NCI-H1105 treated with DMSO at 0.1 percent for 48 hours (cell line): ENCODE results near the gene FBXO45.
A peak's percentile ranks its signal among the peaks of the same experiment; 100 is the strongest.
"Not testable (repeated sequence)": the region's sequence is repeated elsewhere in the genome, so short reads cannot be mapped to it uniquely, and the experiment has no call there.

ENCODE experiments used
- DNase-seq: peaks from one replicate; lab custom pipeline; 2025; lab: John Stamatoyannopoulos, UW

FBXO45 gene, protein sequence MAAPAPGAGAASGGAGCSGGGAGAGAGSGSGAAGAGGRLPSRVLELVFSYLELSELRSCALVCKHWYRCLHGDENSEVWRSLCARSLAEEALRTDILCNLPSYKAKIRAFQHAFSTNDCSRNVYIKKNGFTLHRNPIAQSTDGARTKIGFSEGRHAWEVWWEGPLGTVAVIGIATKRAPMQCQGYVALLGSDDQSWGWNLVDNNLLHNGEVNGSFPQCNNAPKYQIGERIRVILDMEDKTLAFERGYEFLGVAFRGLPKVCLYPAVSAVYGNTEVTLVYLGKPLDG

DNA sequence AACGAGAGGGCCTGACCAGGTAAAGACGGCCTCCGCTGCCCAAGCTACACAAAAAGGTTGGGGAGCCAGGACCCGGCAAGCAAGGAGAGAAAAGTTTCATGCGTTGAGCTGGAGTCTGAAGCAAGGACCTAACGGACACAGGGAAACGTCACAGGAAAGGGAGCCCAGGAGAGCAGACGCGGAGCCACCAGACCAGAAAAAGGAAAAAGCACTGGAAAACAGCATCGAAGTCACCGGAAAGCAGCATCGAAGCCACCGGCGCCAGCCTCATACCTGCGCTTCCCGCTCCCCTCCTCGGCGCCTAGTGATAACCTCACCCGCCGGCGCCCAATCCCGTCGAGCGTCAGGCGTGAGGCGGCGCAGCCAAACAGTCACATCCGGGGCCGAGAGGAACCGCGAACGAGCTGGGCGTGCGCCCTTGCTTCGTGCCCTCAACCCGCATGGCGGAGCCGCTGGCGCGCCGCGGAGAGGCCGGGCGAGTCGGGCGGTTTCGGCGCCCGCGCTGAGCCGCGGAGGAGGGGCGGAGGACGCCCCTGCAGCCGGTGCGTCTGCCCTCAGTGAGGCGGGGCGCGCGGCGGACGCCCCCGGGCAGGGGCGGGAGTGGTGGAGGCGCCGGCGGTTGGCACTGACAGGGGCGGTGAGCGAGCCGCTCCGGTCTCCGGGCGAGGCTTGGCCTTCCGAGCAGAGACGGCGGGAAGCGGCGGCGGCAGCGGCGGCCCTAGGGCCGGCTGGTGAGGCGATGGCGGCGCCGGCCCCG is at the start of gene FBXO45, which contains the start of gene WDR53:
TSS of gene FBXO45 (plus strand) at position 415 of the 757 bp plus-strand sequence. CDS start at position 740, 325 bp downstream.
TSS of gene WDR53 (minus strand) at position 309 of the 757 bp plus-strand sequence. CDS start 7,079 bp downstream, outside the sequence.
- DNase-seq = peak; percentile 99

DNA sequence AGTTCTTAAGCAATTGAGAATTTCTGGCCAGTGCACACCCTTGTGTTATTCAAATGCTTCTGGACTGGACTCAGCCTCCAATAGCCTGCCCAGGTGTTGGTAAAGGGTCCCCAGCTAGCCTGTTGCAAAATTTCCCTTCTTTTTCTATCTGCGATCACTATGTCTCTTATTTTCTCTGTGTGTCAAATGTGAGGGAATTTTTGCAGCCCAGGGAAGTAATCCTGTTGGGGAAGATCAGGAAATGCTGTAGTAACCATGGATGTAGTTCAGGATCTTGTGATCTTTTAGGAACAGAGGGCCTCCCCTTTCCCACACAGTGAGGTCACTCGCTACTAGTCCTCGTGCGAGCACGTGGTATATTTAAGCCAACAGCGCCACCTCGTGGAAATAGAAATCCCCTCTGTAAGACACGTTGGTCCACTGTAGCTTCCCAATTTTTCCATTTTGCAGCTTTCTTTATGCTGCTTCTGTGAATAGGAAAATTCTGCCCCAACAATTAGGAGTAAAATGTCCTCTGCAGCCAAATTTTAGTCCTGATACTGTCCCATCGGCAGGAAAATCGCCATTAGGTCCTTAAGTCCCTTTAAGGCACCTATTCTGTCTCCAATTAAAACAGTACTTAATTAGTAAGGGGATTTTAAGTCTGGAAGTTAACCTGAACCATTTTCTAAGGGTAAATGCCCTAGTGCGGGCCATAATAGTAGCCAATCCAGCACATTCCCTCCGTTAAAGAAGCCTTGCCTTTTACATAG is 49.3 kb upstream of the FBXO45 start:
- DNase-seq = peak; percentile 72

DNA sequence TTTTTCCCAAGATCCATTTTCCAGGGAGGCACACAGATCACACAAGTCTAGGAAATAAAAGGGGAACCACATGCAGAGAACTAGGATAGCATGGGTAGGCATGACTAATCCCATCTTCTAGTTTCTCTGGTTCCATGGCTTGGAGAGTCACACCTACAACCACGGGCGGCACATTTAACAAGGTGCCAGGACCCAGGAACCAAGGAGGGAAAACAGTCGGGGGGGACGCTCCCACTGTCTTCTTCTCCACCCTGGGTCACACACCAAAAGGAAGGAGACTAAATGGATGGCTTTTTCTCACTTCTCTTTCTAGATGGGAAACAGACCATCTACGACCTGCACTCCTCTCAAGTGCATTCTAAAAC is 48.8 kb upstream of the FBXO45 start:
- no peak for DNase-seq

- DNase-seq = not testable (repeated sequence)
Measured at GRCh38 chr3:196521291-196521690, 47.2 kb upstream of the FBXO45 start.

DNA sequence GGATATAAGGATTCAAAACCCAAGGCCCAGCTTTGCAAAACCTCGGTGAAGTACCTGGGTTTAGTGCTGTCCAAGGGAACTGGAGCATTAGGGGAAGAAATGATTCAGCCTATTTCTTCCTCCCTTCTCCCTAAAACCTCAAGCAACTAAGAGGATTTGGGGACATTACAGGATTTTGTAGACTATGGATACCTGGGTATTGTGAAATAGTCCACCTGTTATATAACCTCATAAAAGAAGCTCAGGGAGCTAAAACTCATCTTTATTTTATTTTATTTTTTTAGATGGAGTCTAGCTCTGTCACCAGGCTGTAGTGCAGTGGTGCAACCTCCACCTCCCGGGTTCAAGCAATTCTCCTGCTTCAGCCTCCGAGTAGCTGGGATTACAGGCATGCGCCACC is 44.6 kb upstream of the FBXO45 start:
- DNase-seq = no peak

DNA sequence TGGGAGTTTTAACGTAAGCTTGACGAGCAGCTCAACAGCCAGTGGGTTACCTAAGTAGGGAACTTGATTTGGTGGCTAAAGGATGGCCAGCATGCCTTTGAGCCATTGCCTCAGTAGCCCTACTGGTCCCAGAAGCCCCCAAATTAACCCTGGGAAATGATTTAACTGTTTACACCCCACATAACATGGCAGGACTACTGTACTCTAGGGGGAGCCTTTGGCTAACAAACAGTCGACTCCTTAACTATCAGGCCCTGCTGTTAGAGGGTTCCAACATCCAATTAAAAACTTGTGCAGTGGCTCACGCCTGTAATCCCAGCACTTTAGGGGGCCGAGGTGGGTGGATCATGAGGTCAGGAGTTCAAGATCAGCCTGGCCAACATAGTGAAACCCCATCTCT is 43.9 kb upstream of the FBXO45 start:
- DNase-seq = no peak

DNA sequence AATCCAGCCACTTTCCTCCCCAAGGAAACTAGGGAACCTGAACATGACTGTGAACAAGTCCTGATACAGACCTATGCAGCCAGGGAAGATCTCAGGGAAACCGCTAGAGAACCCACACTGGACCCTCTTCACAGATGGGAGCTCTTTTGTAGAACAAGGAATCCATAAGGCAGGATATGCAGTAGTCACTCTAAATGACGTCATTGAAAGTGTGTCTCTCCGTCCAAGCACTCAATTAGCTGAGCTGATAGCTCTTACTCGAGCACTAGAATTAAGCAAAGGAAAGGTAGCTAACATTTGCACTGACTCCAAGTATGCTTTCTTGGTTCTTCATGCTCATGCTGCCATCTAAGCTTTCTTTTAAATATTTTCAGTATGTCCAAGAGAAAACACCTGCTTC is 43.3 kb upstream of the FBXO45 start:
- DNase-seq = no peak

GRCh38 chr3:196528639-196529233 is 39.7 kb upstream of the FBXO45 start:
- peak; percentile 49 for DNase-seq

DNA sequence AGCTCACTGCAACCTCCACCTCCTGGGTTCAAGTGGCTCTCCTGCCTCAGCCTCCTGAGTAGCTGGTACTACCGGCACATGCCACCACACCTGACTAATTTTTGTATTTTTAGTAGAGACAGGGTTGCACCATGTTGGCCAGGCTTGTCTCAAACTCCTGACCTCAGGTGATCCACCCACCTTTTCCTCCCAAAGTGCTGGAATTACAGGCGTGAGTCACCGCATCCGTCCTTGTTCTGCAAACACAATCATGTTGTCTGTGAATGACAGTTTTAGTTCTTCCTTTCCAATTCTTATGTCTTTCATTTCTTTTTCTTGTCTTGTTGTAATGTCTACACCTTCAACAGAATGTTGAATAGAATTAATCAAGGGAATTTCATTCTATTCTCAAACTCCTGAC is 37.0 kb upstream of the FBXO45 start:
- DNase-seq = no peak

- DNase-seq = no peak
Measured at GRCh38 chr3:196533260-196533681, 35.2 kb upstream of the FBXO45 start.

DNA sequence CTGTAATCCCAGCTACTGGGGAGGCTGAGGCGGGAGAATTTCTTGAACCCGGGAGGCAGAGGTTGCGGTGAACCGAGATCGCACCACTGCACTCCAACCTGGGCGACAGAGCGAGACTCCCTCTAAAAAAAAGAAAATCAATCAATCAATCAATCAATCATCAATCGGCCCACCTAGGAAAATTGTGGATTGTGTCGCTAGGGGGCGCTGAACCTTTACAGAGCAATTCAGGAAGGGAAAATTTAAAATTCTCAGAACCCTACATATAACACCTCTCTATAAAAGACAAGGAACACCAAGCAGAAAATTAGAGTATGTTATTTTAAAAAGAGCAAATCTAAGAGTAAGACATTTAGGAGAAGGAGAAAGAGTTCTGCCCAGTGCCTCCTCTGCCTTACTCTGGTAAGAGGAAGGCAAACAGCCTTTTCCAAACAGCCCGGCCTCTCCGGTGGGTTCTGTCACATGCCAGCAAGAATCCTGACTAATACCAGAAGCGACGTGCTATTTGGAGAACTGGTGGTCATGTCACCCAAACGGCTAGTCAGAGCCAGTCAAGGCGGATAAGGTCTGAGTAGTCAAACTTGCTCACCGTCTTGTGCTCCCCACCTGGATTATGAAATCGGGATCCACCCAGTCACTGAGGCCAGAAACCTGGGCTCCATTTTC is 31.0 kb upstream of the FBXO45 start:
- DNase-seq = peak; percentile 14

- no peak for DNase-seq
Measured at GRCh38 chr3:196541684-196542445, 26.6 kb upstream of the FBXO45 start.

- no peak for DNase-seq
Measured at GRCh38 chr3:196544491-196544992, 23.9 kb upstream of the FBXO45 start.

DNA sequence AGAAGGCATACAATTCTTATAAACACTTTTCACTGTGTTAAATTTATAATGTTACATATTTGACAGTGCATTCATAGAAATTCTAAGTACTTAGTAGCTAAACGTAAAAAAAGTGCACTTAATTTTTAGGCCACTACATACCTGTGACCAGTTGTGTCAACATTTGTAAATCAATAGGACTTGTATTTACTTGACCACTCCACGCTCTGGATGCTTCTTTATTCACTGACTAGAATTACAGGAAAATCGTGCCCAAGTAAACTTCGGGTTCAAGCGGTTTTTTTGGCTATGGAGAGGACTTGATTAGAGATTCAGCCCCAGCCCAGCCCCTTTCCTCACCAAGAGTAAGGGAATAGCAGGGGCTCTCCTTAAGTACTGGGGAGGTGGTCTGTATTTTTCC is 21.9 kb upstream of the FBXO45 start:
- DNase-seq = no peak

DNA sequence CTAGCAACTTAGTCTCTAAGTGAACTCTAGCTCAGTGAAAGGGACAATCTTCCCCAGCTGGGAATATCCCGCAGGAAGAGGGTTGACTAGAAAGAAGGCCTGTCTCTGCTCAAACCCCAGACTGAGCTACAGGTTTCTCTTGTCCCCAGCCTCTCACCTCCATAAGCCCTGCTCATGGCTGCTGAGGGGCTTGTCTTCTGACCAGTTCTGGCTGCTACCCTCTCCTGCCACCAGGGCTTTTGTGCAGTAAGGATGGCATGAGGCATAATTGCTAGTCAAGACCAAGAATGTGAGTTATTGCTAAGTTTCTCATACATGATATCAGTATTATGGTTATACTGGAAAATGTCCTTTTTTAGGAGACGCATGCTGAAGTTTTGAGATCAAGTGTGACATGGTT is 21.4 kb upstream of the FBXO45 start:
- no peak for DNase-seq

GRCh38 chr3:196549312-196549711 is 19.1 kb upstream of the FBXO45 start:
- DNase-seq = not testable (repeated sequence)

- not testable (repeated sequence) for DNase-seq
Measured at GRCh38 chr3:196550172-196550571, 18.3 kb upstream of the FBXO45 start.

DNA sequence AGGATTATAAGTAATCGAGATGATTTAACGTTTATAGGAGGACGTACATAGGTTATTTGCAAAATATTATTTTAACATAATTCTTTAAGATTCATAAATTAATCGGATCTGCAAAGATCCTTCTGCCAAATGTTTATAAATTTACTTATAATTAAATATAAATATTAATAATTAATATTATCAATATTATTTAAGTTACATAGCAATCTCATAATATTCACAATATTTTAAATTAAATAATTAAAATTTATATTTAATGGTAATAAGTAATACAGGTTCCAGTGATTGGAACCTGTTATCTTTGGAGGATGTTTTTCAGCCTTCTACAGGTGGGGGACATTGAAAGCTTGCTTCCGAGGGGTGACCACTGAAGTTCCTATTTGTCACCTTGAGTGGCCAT is 16.2 kb upstream of the FBXO45 start:
- DNase-seq = no peak

- DNase-seq = no peak
Measured at GRCh38 chr3:196553551-196553950, 14.9 kb upstream of the FBXO45 start.

- no peak for DNase-seq
Measured at GRCh38 chr3:196554205-196554604, 14.3 kb upstream of the FBXO45 start.

- no peak for DNase-seq
Measured at GRCh38 chr3:196555295-196555694, 13.2 kb upstream of the FBXO45 start.
